ENCODE results near the gene CA4. TPM values are rescaled to one million over a fixed set of nuclear protein-coding genes. Genes with fewer than 3 reads are reported as not detected.
"Not testable (repeated sequence)": the region's sequence is repeated elsewhere in the genome, so short reads cannot be mapped to it uniquely, and the experiment has no call there.

CA4 gene
- total RNA-seq, 1 donor from 2014 or later, result 11.4 TPM

GRCh38 chr17:60186846-60187745 is 37.3 kb downstream of the CA4 start:
- Mint-ChIP-seq H3K36me3 (peaks cover 13% of the 10 kb centered on the region), H3K27ac (peak overlapping the region; percentile 52)
- H3K9me3 Mint-ChIP-seq; H3K4me3 Mint-ChIP-seq; H3K4me1 Mint-ChIP-seq (ENCODE audit: unreplicated experiment); DNase-seq (ENCODE audit: extremely low spot score, unreplicated experiment); H3K27me3 Mint-ChIP-seq: not testable (repeated sequence)

DNA sequence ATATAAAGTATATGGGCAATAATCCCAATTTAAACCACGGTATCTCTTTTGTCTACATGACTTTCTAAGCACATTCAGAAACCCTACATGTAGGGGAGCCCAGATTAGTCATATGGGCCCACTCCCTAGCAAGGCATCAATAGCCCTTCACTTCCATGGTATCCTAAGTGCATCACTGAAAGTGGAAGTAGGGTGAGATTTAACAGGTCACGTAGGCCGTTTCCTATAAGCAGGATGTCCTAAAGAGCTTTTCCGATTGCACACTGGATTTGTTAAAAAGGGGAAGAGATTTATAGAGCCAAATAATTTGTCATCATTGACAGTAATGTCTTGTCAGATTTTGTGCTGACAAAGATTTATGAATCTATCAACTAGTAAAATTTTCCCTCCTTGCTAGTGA is 39.0 kb downstream of the CA4 start:
- no peaks in the 10 kb centered on the region for H3K9me3 Mint-ChIP-seq
- no peak for DNase-seq (ENCODE audit: extremely low spot score, unreplicated experiment)
- no peak for TF ChIP-seq CTCF (conservative IDR thresholded peaks at IDR 0.05)
- H3K4me3 Mint-ChIP-seq, result no peak overlapping the region
- H3K4me1 Mint-ChIP-seq (ENCODE audit: unreplicated experiment), result no peaks in the 10 kb centered on the region
- no peaks in the 10 kb centered on the region for H3K27me3 Mint-ChIP-seq
- peaks cover 23% of the 10 kb centered on the region for H3K36me3 Mint-ChIP-seq
- H3K27ac Mint-ChIP-seq, result no peak overlapping the region

- not testable (repeated sequence) for H3K4me3 Mint-ChIP-seq; H3K27ac Mint-ChIP-seq; H3K9me3 Mint-ChIP-seq; H3K4me1 Mint-ChIP-seq (ENCODE audit: unreplicated experiment); DNase-seq (ENCODE audit: extremely low spot score, unreplicated experiment); H3K27me3 Mint-ChIP-seq
- peaks cover 28% of the 10 kb centered on the region for H3K36me3 Mint-ChIP-seq
Observed at GRCh38 chr17:60190032-60190431, 40.3 kb downstream of the CA4 start.

DNA sequence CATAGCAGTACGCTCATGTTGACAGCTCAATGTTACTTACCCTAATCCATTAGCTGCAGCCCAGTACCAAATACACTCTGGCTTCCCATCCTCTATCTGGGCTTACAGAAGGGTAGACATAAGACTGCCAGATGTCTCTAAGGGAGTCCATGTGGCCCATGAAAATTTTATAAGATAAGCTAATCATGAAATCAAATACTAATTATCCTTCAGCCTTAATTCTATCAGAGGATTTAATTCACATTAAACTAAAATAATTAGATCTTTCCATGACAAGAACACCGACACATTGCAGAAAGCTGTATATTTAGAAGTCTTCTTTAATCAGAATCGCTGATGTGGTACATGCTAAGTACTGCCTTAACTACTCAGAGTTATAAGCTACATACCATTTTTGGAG is 43.3 kb downstream of the CA4 start:
- not testable (repeated sequence) for H3K4me1 Mint-ChIP-seq (ENCODE audit: unreplicated experiment); H3K4me3 Mint-ChIP-seq; DNase-seq (ENCODE audit: extremely low spot score, unreplicated experiment); H3K27me3 Mint-ChIP-seq; H3K9me3 Mint-ChIP-seq; H3K27ac Mint-ChIP-seq
- peaks cover 33% of the 10 kb centered on the region for H3K36me3 Mint-ChIP-seq

DNA sequence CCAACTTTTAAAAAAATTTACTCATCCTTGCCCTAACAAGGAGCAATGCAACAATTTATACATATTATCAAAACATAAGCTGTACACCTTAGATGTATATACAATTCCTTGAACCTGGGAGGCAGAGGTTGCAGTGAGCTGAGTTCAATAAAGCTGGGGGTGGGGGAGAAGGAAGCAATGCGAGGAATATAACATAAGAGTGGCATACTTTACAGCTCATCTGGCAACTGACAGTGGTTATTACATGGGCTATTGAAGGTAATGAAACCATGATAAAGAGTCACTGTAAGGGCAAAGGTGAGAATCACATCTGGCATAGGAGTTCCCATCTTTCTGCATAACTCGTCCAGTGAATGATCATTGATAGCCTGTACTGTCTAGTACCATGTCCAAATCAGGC is 43.7 kb downstream of the CA4 start:
- H3K9me3 Mint-ChIP-seq, result no peaks in the 10 kb centered on the region
- no peak for DNase-seq (ENCODE audit: extremely low spot score, unreplicated experiment)
- TF ChIP-seq CTCF (conservative IDR thresholded peaks at IDR 0.05), result no peak
- no peaks in the 10 kb centered on the region for H3K27me3 Mint-ChIP-seq
- no peak overlapping the region for H3K27ac Mint-ChIP-seq
- H3K4me1 Mint-ChIP-seq (ENCODE audit: unreplicated experiment), result no peaks in the 10 kb centered on the region
- no peak overlapping the region for H3K4me3 Mint-ChIP-seq
- peaks cover 36% of the 10 kb centered on the region for H3K36me3 Mint-ChIP-seq

DNA sequence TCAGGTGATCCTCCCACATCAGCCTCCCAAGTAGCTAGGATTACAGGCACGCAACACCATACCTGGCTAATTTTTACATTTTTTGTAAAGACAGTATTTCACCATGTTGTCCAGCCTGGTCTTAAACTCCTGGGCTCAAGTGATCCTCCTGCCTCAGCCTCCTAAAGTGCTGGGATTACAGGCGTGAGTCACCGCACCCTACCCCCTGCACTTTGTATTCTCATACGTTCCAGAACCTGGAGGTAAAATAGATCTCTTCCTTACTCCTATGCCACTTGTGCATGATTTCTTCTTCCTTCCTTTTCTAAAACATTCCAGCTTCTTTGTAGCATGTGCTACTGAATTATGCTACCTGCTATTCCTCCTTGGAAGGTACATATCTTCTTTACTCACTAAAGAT is 44.4 kb downstream of the CA4 start:
- not testable (repeated sequence) for DNase-seq (ENCODE audit: extremely low spot score, unreplicated experiment); H3K4me3 Mint-ChIP-seq; H3K27ac Mint-ChIP-seq; H3K9me3 Mint-ChIP-seq; H3K27me3 Mint-ChIP-seq; H3K4me1 Mint-ChIP-seq (ENCODE audit: unreplicated experiment)
- peaks cover 36% of the 10 kb centered on the region for H3K36me3 Mint-ChIP-seq

DNA sequence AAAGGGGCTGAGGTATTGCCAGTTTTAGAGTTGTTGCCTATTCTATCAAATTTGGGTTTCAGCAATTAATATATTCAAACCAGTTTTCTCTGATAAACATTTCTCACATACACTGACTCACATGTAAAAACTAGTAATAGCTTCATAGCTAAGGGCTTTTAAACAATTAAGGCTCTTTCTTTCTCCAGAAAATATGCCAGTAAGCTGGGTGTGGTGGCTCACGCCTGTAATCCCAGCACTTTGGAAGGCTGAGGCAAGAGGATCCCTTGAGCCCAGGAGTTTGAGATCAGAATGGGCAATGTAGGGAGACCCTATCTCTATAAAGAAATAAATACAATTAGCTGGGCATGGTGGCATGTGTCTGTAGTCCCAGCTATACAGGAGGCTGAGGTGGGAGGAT is 48.9 kb downstream of the CA4 start:
- H3K4me1 Mint-ChIP-seq (ENCODE audit: unreplicated experiment); H3K9me3 Mint-ChIP-seq; DNase-seq (ENCODE audit: extremely low spot score, unreplicated experiment); H3K27me3 Mint-ChIP-seq; H3K4me3 Mint-ChIP-seq: not testable (repeated sequence)
- Mint-ChIP-seq H3K36me3 (peaks cover 19% of the 10 kb centered on the region), H3K27ac (peak overlapping the region; percentile 64)

DNA sequence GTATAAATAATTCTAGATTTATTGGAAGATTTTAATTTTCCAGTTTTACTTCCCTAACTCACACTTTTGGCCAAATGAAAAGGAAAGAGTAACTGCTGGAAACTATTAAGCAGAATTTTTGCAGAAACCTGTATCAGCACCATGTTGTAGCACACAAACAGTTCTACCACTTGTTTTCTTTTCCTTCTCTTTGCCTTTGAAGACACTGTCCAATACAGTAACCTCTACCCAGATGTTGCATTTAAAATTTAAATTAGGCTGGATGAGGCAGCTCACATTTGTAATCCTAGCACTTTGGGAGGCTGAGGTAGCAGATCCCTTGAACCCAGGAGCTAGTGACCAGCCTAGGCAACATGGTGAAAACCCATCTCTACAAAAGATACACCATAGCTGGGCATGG is 56.0 kb downstream of the CA4 start:
- H3K9me3 Mint-ChIP-seq; H3K4me1 Mint-ChIP-seq (ENCODE audit: unreplicated experiment); H3K4me3 Mint-ChIP-seq: not testable (repeated sequence)

GRCh38 chr17:60208302-60208701 is 58.5 kb downstream of the CA4 start:
- not testable (repeated sequence) for H3K27me3 Mint-ChIP-seq; H3K9me3 Mint-ChIP-seq; H3K4me1 Mint-ChIP-seq (ENCODE audit: unreplicated experiment); DNase-seq (ENCODE audit: extremely low spot score, unreplicated experiment); H3K4me3 Mint-ChIP-seq; H3K27ac Mint-ChIP-seq; H3K36me3 Mint-ChIP-seq

More for the DNA sequence above, 56.0 kb downstream of the CA4 start:
- H3K27me3 Mint-ChIP-seq; H3K27ac Mint-ChIP-seq; H3K36me3 Mint-ChIP-seq; DNase-seq (ENCODE audit: extremely low spot score, unreplicated experiment): not testable (repeated sequence)

Other genes starting within 250 kb of the CA4 start
- gene RNFT1, start 185.2 kb upstream of the CA4 start, total RNA-seq (ENCODE audit: low replicate concordance), result 19.9 and 27.4 TPM in 2 replicates
- gene HEATR6, start 71.1 kb upstream of the CA4 start, total RNA-seq (ENCODE audit: low replicate concordance), result 25.1 and 28.8 TPM in 2 replicates
- gene USP32, start 242.2 kb downstream of the CA4 start, total RNA-seq (ENCODE audit: low replicate concordance), result 33.1 and 39.1 TPM in 2 replicates